Activated gamma-delta T cell treated with Interleukin-2 at 50 U/mL for 16 hours (primary cell): Measurements from ENCODE around the gene POLR3H.

Experiments used
- DNase-seq: peaks from one replicate; pipeline ENCODE4 v3.0.0-alpha.2; 2020

POLR3H gene

DNA sequence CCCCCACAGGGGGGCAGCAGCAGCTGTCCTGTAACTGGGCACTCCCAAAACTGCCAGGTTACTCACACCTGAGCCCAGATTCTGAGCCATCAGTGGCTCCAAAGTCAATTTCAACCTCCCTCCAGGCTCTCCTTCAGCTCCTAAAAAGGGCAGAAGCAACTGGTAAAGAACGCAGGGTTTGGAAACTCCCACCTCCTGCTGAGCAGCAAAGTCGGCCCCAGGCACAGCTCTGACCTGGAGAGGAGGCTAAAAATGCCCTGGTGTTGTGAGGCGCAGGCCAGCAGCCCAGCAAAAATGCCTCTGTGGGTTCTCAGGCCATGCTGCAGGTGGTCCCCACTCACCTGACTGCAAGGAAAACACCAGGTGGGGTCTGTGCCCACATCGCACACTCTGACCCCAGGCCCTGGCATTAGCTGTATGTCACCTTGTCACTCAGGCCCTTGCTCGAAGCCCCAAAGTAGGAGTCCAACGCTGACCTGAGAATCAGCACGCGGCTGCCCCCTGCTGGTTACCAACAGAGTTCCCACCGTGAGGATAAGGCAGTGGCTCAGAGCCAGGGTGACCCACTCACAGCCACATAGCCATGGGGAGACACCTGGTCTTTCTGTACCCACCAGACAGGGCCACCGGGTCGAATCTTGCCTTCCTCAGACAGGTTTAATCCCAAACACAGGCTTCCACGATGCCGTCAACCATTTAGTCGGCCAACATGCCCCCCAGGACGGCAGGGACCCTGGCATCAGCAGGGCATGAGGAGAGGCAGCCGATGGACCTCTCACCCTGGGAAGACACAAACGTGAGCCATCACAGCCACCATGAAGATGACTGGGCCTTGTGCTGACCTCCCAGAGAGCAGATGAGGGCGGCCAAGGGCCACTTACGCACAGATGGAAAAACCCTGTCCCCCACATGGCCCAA, 11.1 kb downstream of the POLR3H start:
- DNase-seq: peak; percentile 62

DNA sequence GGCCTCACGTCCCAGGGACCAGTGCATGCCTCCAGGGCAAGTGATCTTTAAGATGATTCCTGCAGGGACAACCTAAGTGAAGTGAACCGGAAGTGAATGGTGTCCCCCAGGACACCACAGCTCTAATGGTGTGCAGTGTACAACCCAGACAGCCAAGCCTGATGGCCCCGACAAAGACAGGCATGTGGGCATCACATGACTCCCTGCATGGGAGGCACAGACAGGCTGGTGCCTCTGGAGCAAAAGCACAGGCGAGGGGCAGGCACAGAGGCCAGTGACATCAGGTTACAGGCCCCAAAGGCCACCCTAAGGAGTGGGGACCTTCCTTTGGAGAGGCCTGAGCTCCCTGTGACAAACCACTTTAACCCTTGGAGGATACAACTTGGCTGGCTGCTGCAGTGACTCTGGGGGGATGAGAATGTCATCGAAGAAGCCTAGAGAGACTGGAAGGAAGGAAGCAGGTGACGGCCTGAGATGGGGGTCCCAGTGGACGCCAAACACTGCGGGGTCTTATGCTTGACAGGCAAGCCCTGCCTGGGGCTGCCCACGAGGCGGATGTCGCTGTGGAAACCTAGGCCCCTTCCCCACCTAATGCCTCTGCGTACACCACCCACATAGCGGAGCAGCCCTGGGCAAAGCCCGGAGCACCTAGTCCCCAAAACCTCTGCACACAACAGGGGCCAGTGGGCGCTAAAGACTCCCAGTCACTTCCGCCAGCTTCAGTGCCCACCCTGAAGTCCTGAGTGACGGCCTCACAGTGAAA, 12.4 kb downstream of the POLR3H start:
- DNase-seq: no peak

DNA sequence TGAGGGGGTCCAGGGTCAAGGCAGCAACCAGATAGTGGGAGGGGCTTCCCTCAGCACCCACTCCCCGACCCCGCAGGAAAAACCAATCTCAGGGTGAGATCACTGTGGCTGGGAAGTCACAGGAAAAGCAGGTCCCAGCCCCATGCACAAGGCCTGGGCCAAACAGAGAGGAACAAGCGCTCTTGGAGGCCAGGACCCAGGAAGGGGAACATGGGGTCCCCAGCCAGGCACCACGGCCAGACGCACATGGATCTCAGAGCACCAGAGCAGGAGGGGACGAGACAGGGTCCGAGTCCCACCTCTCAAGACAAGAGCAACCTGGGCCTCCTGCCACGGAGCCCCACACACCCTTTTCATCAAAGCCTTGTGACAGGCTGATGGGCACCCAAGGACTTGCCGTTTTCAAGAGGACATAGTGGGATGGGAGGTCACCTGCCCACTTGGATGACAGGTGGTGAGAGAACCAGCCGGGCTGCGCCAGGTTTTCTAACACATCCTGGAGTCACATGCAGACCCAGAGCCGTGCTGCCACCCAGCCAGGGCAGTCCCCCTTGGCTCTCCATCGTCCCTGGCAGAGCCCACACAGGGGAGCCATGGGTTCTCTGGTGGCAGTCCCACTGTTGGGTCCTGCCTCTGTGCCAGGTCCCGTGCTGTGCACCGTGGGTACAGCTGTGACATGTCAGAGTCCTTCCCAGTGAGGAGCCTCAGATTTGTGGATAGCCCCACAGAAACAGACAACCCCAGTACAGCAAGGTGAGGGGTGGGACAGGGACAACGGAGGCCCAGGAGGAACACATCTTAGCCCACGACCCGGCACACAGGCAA, 13.2 kb downstream of the POLR3H start:
- DNase-seq: no peak

DNA sequence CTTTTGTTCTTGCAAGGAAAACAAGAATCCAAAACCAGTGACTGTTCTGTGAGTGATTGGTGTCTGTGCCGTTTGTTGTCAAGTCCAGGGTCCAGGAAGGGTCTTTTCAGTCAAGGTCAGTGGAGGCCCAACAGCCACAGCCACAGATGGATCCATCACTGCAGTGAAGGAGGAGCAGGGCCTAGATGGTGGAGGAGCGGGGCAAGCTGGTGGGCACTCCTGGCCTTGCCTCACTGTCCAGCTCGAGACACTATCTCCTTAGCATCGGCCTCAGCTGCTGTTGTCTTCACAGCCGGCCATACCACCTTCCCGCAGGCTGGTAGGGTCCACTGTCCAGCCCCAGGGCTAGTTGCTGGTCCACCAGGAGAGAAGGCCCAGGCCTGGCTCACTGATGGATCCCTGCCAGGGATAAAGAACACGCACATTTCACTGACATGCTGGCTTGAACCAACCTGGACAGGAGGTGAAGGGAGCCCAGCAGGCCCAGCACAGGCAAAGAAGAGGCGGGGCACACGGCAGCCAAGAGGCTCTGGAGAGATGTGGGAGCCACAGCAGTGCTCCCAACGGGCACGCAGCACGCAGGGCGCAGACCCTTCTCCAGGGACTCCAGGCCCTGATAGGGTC, 15.2 kb downstream of the POLR3H start:
- DNase-seq: no peak

DNA sequence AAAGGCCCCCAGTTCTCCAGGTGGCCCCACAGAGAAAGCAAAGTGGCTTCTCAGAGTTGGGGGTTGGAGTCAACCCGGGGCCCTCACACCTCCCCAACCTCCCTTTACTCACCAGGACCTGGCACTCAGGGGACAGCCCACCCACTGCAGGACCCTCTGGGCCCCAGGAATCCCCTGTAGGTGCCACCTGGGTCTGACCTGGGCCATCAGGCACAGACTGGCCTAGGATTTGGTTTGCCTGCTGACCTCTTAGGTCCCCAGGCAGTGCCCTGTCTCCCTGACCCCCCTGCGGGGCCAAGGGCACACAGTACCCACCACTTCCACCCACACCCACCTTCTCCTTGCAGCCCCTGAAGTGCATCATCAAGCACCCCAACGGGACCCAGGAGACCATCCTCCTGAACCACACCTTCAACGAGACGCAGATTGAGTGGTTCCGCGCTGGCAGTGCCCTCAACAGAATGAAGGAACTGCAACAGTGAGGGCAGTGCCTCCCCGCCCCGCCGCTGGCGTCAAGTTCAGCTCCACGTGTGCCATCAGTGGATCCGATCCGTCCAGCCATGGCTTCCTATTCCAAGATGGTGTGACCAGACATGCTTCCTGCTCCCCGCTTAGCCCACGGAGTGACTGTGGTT, 16.0 kb downstream of the POLR3H start:
- no peak for DNase-seq

DNA sequence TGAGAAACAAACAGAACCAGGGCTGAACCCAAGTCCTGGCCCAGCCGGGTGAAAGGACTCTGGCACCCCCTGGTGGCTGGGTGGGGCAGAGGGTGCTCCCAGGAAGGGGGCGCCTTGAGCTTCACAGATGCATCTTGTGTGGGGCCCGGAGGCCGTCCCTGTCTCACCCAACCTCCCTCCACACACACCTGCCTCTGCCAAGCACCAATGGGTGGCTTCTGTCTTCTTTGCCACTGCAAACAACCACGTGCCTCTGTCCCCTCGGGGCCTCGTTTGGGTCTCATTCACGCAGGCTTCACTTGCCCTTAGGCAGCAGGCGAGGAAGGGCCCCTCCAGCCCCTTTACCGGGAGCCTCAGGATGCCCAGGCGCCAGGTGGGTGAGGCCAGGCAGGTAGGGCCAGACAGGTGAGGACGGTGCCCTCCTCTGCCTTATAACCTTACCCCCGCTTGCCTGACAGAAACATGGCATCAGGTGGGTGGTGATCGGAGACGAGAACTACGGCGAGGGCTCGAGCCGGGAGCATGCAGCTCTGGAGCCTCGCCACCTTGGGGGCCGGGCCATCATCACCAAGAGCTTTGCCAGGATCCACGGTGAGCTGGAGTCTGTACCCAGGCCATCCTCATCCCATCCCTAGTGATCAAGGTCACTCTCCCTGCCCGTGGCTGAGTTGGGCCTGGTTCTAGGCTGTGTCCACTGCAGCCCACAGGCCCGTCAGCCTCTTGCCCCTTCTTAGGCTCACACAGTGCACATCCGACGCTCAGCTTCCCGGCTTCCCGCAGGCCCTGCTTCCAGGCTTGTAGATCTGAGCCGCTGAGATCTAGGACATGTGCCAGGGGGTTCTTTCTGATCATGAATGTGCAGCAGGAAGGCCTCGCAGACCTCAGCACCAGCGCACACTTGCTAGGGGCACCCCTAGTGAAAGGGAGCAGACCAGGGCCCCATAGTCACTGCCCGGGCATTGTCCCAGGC, 17.2 kb downstream of the POLR3H start:
- DNase-seq: peak; percentile 67

DNA sequence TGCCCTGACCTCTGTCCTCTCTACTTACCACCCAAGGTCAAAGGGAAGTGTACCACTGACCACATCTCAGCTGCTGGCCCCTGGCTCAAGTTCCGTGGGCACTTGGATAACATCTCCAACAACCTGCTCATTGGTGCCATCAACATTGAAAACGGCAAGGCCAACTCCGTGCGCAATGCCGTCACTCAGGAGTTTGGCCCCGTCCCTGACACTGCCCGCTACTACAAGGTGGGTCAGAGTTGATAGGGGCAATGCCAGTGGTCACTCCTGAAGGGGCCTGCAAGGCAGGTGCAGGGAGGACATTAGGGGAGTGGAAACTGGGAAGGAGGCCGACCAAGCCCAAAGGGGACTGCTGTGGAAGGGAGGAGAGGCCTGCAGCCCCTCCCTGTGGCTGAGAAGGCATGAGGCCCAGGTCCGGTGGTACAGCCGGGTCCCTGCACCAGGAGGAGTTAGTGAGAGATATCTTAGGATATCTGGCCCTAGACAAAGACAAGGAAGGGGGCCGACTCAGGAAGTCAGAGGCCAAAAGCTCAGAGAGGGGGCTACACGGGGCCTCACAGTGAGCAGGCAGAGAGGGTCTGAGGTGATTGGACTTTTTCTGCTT, 17.9 kb downstream of the POLR3H start:
- no peak for DNase-seq

DNA sequence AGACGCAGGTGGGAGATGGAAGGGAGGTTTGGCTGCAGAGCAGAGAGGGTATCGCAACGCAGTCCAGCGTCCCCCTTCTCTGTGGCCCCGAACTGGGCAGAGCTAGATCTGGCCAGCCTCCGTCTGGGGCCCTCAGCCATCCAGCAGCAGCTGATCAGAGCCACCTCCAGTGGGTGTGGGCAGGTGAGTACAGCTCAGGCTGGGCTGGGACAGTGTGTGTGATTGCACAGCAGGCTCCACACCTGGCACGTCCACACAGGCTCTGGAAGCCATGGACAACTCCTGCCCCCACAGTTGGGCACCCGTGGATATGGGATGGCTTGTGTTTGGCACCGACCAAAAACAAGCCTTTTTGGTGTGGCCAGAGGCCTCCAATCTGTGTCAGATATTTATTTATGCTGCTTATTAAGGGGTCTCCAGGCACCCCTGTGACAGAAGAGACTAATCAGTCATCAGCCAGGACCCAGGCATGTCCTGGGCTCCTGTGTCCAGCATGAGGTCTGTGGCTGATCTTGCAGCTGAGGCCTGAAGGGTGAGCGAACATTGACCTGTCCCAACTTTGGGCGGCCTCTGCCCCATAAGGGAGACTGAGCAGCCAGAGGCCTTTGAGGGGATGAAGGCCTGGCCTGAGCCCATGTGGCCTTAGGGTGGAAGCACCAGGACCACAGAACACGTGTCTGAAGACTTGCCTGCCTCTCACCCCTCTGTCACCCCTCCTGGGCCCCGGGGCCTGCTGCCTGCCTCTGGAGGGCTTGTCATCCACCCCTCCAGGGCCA, 18.6 kb downstream of the POLR3H start:
- no peak for DNase-seq

DNA sequence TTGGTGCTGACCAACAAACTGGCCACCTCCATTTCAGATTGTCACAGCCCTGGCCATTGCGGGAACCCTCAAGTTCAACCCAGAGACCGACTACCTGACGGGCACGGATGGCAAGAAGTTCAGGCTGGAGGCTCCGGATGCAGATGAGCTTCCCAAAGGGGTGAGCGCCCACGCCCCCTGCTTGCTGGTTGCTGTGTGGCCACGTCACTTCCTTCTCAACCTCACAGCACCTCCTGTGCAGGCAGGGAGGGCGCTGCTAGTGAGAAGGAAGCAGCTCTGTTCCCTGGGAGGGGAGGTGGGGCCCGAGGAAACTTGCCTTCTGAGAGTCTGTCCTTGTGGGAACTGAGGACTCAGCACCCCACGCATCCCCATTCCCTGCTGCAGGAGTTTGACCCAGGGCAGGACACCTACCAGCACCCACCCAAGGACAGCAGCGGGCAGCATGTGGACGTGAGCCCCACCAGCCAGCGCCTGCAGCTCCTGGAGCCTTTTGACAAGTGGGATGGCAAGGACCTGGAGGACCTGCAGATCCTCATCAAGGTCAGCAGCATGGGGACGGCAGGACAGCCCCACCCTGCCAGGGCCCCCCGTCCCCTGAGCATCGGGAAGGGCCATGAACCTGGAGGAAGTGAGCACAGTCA, 19.3 kb downstream of the POLR3H start:
- peak; percentile 56 for DNase-seq

DNA sequence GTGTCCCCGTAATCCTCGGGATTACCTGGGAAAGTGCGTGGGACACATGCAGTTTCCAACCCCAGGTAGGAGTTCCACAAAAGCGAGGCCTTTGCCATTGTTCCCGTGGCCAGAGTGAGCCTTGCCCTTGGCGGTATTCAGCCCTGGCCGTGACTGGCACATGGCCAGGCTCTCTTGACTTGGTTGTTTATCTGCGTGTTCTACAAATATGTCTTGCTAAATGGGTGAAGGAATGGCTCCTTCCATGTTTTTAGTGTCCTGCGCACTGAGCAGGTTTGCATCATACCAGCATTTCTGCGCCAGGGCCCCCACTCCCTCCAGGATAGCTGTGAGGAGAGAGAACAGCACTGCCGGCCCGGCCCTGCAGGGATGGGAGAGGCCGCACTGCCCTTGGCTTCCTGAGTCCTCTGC, 20.0 kb downstream of the POLR3H start:
- no peak for DNase-seq

DNA sequence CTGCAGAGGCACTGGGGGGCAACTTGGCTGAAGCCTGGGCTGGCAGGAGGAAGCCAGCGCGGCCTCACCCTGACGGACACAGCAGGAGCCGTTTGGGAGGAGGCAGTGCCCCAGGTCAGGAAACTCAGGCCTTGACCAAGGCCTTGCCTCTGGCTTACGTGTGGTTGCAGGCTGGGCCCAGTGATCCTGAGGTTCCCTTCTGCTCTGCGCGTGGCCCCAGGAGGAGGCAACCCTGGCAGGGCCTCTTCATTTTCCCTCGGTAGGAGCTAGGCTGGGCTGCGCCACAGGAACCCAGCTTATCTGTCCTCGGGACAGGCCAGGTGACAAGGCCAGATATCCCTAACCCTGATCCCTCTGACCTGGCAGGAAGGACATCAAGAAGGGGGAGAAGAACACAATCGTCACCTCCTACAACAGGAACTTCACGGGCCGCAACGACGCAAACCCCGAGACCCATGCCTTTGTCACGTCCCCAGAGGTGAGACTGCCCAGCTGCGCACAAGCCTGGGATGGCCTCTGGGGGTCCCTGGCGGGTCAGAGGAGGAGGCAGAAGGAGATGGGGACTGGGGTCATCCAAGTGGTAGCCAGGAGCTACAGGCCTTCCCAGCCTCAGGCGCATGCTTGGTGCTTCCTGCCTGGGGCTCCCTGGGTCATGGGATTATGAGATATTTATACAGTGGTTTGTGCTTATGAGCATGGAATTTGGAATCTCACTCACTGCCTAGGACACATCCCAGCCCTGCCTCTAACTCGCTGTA, 20.6 kb downstream of the POLR3H start:
- DNase-seq: no peak

DNA sequence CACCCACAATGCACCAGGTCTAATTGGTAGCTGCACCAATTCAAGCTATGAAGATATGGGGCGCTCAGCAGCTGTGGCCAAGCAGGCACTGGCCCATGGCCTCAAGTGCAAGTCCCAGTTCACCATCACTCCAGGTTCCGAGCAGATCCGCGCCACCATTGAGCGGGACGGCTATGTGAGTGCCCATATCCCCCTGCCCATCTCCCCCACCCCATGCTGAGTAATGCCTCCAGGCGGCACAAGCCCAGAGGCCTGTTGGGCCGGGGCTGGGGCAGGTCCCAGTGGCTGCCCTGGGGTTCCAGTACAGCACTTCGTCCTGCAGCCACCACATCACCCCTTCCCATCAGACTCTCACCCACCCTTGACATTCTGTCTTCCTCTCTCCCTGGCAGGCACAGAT, 21.5 kb downstream of the POLR3H start:
- DNase-seq: no peak

DNA sequence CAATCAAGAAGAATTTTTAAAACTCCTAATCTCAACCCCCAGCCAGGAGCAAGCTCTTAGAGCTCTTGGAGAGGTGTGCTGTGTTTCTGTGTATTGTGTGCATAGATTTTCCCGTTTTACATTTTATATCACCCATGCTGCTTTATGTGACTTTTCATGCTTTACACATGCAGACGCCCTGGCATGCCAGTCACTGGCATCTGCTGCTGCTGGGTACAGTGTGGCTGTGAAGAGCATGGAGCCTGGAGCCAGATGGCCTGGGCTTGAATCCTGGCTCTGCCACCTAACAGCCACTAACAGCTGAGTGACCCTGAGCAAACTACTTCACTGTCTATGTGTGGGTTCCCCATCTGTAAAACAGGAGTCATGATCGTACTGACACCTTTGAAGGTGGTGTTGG, 23.1 kb downstream of the POLR3H start:
- DNase-seq: no peak

DNA sequence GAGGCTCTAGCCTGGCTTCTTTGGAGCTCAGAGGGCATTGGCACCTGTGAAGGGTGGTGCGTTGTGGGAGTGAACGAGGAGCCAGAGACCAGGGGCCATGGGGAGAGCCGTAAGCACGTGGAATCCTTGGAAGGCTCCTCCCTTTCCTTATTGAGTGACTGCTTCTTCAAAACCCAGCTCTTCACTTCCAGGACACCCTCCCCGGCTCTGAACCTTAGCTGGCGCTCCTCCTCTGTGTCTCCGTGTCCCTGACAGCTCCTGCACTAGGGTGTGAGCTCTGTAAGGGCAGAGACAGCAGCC, 26.3 kb downstream of the POLR3H start:
- DNase-seq: no peak

DNA sequence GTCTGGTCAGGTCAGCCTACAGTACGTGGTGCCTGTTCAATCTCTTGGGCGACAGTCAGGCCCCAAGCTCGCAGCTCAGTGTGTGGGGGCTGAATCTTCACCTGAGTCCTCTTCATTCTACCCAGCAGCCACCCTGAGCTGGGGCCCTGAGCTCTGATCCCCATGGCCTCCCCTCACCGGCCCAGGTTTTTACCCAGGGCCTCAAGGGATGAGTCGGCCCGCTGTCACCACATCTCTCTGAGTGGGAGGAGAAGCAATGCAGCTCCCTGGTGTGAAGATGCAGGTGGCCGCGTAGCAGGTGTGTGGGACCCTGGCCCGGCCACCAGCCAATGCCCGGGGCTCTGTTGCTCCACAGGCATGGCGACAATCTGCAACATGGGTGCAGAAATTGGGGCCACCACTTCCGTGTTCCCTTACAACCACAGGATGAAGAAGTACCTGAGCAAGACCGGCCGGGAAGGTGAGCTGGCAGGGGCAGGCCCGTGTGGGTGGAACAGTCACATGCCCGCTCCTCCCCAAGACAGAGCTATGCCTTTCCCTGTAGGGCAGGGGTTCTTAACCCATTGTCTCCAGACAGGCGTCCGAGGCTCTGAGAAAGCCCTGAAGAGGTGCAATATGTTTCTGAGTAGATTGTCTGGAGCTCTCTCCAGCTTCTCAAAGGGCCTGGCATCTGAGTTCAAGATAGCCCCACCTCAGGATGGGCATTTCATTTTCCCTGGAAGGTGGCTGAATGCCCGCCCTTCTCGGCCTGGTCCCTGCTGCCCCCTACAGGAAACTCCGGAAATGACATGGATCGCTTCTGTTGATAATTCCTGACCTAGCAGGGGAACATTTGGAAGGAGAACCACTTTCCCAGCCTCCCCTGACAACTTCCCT, 26.9 kb downstream of the POLR3H start:
- DNase-seq: peak; percentile 39

DNA sequence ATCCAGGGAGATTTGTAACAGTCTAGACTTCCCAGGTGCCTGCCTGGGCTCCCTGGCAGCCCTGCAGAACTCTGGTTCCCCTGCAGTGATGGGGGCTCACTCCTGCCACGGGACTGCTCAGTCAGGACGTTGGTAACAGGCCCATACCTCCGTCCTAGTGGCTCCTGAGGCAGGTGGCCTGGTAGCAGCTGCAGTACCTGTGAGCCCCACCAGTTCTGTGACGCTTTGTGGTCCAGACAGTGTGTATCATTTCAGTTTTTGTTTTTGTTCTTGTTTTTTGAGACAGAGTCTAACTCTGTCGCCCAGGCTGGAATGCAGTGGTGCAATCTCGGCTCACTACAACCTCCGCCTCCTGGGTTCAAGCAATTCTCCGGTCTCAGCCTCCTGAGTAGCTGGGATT, 27.8 kb downstream of the POLR3H start:
- no peak for DNase-seq

DNA sequence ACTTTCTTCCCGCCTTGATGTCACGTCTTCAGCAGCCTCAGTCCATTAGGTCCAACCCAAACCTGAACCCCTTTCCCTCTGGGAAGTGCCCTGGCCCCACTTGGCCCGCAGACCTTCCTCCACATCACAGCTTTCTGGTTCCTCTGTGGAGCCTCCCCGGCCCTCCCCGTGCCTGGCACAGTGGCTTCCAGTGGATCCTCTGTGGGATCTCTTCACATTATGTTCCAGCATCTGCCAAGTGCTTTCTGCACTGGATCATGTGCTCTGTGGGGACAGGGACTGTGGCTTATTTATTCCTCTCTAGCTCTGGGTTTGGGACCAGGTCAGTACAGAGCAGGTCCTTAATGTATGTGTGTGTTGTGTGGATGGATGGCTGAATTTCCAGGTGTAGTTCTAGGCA, 30.9 kb downstream of the POLR3H start:
- no peak for DNase-seq
